SK-MEL-5 (cell line): Measurements from ENCODE around the gene RNASEH1. TPM values are rescaled to one million over a fixed set of nuclear protein-coding genes. Genes with fewer than 3 reads are reported as not detected.
A peak's percentile ranks its signal among the peaks of the same experiment; 100 is the strongest.
"Not testable (repeated sequence)": the region's sequence is repeated elsewhere in the genome, so short reads cannot be mapped to it uniquely, and the experiment has no call there.

Source experiments
- DNase-seq: peaks from one replicate; pipeline ENCODE4 v3.0.0-alpha.2; 2016; ENCODE audit warnings: low read depth, low spot score
- in situ Hi-C: cut with HindIII; loops from 2 replicates; pipeline ENCODE4 v1.10.0; 2016; ENCODE audit warnings: low sequenced_read_pairs, high pct_unique_total_duplicates, low pct_unique_long_range_greater_than_20kb
- total RNA-seq: library from RNA; depleted of rRNA; stranded (reverse); fragments of >200 nt; shearing (Covaris generic); gene quantifications from 2 replicates; pipeline ENCODE4 v1.2.3, GENCODE V29; 2014

Gene RNASEH1
- total RNA-seq, 1 experiment from 2014 or later = 45.2 TPM

DNA sequence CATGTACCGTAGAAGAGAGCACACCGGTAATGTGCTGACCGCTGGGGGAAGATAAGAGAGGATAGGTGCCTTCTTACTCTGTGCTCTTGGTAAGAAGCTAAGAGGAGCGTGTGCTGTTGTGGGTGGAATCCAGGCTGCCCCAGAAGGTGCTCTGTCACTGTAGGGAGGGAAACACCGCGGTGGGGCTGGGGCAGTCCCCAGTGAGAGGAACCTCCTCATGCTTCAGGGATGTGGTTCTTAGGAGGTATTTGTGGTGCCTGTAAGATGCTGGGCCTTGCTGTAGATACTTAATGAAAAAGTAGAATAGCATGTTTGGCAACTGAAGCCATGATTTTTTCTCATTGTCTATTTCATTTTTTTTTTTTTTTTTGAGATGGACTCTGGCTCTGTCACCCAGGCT lies 37.9 kb upstream of the RNASEH1 start:
- DNase-seq = no peak
- in situ Hi-C loops = no loop called here

DNA sequence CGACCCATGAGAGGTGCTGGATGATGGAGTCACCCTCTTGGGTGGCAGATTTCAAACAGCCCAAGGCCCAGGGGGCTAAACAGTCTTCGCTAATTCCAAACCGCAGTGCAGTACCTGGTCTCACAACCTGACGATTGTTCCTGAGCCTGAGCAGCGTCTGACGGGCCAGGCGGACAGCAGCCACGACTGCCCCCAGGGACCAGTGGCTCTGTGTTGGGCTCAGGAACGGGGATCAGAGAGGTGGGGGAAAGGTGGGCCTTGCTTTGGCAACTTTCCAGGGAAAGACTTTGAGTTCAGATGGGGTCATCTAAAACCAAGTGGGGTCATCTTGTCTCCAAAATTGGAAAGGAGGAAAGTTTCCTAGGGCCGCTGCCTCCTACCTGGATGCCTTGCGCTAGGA lies 37.3 kb upstream of the RNASEH1 start:
- in situ Hi-C loops = no loop called here

DNA sequence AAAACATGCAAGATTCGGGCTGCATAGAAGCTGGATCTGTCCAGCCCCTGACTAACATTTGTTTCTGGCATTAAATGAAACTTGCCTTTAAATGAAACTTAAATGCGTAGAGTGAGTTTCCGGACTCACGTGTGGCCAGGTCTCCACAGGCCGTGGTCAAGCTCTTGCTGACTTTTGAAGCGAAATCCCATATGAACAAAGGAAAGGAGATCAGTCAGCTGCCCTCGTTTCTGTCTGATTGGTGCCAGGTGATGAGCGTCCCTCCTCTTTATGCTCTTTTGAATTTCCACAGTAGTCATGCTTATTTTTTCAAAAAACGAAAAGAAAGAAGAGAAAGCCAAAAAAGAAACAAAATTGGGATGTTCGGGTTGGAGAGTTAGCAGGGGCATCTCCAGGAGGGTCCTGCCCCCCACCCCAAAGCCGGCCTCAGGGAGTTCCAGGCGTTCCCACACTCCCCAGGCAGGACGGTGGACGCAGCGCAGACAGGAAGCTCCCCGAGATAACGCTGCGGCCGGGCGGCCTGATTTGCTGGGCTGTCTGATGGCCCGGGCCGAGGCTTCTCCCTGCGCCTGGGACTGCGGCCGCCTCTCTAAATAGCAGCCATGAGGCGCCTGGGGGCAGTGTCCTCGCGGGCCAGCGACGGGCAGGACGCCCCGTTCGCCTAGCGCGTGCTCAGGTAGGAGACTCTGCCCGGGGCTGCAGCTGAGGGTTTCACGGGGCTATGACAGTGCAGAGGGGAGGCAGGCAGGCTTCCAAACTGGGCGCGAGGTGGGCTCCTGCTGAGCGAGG lies 36.6 kb upstream of the RNASEH1 start, which contains the start of gene COLEC11:
COLEC11 (plus strand) TSS at position 620 of the 789 bp plus-strand sequence. CDS start 9,229 bp downstream, outside the sequence.
- no peak for DNase-seq
- in situ Hi-C loops = no loop called here

More for the DNA sequence above, 37.3 kb upstream of the RNASEH1 start:
- no peak for DNase-seq

- DNase-seq = no peak
- in situ Hi-C loops = no loop called here
Measured at GRCh38 chr2:3589086-3589485, 31.0 kb upstream of the RNASEH1 start.

DNA sequence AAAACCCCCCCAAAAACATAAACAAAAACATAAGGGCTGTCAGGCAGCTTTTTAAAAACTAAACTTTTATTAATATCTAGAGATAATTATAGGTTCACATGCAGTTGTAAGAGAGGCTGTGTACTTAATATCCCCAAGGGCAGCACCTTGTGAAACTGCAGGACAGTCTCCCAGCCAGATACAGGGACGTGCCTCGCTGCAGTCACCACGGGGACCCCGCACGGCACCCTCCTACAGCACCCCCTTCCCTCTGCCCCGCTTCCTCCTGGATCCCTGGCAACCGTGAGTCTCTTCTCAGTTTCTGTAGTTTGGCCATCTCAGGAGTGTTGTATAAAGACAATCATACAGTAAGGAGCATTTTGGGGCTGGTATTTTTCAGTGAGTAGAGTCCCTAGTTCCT lies 30.0 kb upstream of the RNASEH1 start:
- in situ Hi-C loops = no loop called here
- DNase-seq = no peak

DNA sequence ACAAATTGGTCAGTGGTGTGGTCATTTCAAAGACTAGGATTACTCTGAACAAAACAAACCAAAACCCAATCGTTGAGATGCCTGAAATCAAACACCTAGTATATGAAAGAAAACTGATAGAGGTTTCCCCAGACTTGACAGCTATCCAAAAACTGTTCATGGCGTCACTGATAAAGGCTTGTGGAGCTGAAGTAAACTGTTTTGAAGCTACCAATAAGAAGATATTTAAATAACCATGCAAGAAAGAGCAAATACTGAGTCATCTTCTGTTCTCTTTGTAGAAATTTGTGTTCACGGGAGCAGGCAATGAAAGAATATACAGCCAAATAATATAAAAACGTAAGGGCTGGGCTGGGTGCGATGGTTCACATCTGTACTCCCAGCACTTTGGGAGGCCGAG lies 29.3 kb upstream of the RNASEH1 start:
- in situ Hi-C loops = no loop called here
- DNase-seq = no peak

- in situ Hi-C loops = no loop called here
- DNase-seq = no peak
Measured at GRCh38 chr2:3587021-3587420, 28.9 kb upstream of the RNASEH1 start.

GRCh38 chr2:3586220-3586619 lies 28.1 kb upstream of the RNASEH1 start:
- no peak for DNase-seq
- in situ Hi-C loops = no loop called here

- in situ Hi-C loops = no loop called here
- no peak for DNase-seq
Measured at GRCh38 chr2:3585261-3586109, 27.4 kb upstream of the RNASEH1 start.

DNA sequence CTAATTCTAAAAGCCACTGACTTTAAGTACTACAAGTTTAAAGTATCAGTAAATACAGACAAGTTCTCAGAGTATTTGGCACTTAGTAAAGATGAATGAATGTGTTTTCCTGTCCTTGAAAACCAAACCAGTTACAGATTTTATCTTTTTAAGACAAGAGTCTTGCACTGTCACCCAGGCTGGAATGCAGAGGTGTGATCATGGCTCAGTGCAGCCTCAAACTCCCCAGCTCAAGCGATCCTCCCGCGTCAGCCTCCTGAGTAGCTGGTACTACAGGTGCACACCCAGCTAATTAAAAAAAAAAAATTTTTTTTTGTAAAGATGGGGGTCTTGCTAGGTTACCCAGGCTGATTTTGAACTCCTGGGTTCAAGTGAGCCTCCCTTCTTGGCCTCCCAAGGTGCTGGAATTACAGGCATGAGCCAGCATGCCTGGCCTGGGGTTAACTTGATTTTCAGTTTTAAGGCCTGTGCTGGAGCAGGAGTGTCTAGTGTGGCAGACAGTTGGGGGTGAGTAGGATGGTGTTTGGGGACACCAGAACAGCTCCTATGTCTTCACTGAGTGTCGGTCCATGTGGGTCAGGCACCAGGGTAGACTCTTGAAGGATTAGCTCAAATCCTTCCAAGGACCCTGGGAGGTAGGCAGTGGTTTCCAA lies 26.6 kb upstream of the RNASEH1 start:
- in situ Hi-C loops = no loop called here
- no peak for DNase-seq

DNA sequence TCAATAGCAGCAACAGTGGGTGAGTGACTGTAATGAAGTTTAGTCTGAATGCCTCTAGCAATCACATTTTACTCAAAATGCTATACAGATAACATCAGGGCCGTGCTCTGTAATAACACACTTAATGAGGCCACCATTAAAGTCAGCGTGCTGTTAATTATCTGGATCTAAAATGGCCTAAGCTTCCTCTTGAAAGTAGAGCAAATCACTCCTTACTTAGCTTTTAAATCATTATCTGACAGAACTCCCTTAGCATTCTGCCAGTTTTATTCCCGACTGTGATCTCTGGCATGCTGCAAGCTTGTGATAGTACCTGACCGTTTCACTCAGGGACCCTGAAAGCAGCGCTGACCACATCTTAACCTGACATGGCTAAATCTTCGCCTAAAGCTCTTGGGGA lies 25.9 kb upstream of the RNASEH1 start:
- in situ Hi-C loops = no loop called here
- DNase-seq = no peak

GRCh38 chr2:3581367-3582262 lies 23.5 kb upstream of the RNASEH1 start:
- in situ Hi-C loops = no loop called here
- DNase-seq = no peak

GRCh38 chr2:3580449-3580848 lies 22.3 kb upstream of the RNASEH1 start:
- no peak for DNase-seq
- in situ Hi-C loops = no loop called here

DNA sequence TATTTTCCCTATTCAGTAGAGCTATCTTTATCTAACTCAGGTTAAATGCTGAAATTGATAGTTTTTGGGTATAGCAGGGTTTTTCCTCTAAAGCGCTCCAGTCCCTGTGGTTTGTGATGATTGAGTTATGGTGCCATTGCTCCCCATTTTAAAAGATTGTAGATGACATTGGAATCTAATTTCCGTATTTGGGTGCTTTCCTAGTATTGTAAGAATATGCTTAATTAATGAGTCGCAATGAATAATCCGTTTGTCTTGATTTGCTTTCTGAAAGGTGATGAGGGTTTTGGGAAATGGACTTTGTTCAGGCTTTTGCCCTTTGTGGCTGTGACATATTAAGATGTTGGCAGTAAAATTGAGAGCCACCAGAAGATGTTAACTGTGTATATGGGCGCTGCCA lies 20.9 kb upstream of the RNASEH1 start:
- in situ Hi-C loops = no loop called here

GRCh38 chr2:3576263-3576630 lies 18.1 kb upstream of the RNASEH1 start:
- in situ Hi-C loops, DNase-seq: not testable (repeated sequence)

More for the DNA sequence above, 20.9 kb upstream of the RNASEH1 start:
- no peak for DNase-seq

DNA sequence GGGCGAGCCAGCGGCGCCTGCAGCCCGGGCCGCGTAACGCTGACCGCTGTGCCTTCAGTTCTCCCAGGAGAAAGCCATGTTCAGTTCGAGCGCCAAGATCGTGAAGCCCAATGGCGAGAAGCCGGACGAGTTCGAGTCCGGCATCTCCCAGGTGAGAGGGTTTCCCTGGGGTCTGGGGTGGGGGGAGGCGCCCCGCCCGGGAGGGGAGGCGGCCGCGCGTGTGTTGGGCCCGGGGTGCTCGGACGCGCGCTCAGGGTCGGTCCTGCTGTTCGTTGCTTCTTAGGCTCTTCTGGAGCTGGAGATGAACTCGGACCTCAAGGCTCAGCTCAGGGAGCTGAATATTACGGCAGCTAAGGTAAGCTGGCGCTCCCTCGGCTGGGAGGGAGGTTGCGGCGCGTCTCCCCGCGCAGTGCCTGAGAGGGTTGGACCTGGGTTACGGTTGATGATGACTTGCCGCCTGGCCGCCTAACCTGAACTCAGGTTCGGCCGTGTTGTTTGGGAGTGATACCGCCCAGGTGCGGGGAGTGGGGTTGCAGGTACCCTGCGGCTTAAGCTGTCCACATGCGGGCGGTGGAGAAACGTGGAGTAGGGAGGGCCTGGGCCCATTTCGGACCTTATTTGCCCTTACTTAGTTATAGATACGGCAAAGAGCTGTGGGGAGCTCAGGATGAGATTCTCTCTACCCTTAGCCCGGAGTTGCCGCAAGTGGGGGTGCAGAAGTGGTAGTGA lies 17.6 kb upstream of the RNASEH1 start:
- peak; percentile 17 for DNase-seq
- in situ Hi-C loops = no loop called here

GRCh38 chr2:3574155-3574554 lies 16.0 kb upstream of the RNASEH1 start:
- no peak for DNase-seq
- in situ Hi-C loops = no loop called here
